ENCODE data around the gene CCDC86. TPM values are rescaled to one million over a fixed set of nuclear protein-coding genes. Genes with fewer than 3 reads are reported as not detected.

CCDC86 gene
- polyA plus RNA-seq, 2 of the 4 experiments (the other 2 are of a cell fraction): 42.8 to 71.1 TPM

DNA sequence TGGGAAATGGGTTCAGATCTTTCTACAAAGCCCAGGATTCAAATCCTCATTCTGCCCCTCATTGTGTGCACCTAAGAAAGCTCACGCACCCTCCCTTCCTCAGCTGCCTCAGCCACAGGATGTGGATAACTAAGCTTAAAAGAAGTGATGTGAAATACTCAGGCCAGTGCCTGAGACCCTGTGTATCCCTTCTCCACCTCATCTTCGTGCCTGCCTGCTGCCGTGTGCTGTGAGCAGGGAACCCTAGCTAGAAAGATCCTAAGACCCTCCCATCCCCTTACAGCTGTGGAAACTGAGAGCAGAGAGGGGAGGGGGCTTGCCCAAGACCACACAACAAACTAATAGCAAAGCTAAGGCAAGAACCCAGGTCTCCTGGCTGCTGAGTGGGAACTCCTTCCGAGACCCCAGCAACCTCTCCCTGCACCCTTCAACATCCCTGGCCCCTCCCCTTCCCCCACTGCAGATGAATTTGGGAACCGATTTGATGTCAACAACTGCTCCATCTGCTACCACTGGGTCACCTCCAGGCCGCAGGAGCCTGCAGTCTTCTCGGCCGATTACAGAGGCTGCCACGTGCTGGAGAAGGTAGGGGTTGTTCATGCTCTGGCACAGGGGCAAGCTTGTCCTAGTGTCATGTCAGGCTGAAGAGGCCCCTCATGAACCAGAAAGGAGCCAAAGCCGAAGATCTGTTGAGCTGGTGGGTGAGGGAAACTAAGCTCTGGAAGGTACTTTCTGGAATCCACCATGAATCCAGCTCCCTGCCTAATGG lies 27.0 kb downstream of the CCDC86 start:
- Histone ChIP-seq H3K27ac (no peak overlapping the region), H3K4me3 (no peak overlapping the region), H3K4me1 (peaks cover 22% of the 10 kb centered on the region), H3K9me3 (no peaks in the 10 kb centered on the region), H3K4me2 (no peak overlapping the region)
- ATAC-seq (no peak), DNase-seq (ENCODE audit: low read depth in 1 of 2, low spot score in 1 of 2) (no peak), FAIRE-seq (no peak)
- no peak for TF ChIP-seq FOSL2 (IDR thresholded peaks at IDR 0.05)
- no peak for TF ChIP-seq FOSL2 (CRISPR knock-in tag; IDR thresholded peaks at IDR 0.05)
- TF ChIP-seq CHD2 (IDR thresholded peaks at IDR 0.05; ENCODE audit: low read length, partially characterized antibody): no peak
- TF ChIP-seq ZFP36 (IDR thresholded peaks at IDR 0.05; ENCODE audit: borderline replicate concordance, partially characterized antibody): no peak
- TF ChIP-seq CBX8 (IDR thresholded peaks at IDR 0.05): no peak
- no peak for TF ChIP-seq BHLHE40 (IDR thresholded peaks at IDR 0.05; ENCODE audit: low read depth, low read length)
- TF ChIP-seq, protein P1, sequence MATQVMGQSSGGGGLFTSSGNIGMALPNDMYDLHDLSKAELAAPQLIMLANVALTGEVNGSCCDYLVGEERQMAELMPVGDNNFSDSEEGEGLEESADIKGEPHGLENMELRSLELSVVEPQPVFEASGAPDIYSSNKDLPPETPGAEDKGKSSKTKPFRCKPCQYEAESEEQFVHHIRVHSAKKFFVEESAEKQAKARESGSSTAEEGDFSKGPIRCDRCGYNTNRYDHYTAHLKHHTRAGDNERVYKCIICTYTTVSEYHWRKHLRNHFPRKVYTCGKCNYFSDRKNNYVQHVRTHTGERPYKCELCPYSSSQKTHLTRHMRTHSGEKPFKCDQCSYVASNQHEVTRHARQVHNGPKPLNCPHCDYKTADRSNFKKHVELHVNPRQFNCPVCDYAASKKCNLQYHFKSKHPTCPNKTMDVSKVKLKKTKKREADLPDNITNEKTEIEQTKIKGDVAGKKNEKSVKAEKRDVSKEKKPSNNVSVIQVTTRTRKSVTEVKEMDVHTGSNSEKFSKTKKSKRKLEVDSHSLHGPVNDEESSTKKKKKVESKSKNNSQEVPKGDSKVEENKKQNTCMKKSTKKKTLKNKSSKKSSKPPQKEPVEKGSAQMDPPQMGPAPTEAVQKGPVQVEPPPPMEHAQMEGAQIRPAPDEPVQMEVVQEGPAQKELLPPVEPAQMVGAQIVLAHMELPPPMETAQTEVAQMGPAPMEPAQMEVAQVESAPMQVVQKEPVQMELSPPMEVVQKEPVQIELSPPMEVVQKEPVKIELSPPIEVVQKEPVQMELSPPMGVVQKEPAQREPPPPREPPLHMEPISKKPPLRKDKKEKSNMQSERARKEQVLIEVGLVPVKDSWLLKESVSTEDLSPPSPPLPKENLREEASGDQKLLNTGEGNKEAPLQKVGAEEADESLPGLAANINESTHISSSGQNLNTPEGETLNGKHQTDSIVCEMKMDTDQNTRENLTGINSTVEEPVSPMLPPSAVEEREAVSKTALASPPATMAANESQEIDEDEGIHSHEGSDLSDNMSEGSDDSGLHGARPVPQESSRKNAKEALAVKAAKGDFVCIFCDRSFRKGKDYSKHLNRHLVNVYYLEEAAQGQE (IDR thresholded peaks at IDR 0.05): no peak
- no peak for TF ChIP-seq RFX5 (IDR thresholded peaks at IDR 0.05)
- no peak for TF ChIP-seq CHD4 (IDR thresholded peaks at IDR 0.05; ENCODE audit: borderline replicate concordance)
- no peak for TF ChIP-seq HDAC2 (IDR thresholded peaks at IDR 0.05)
- TF ChIP-seq NPAS2 (CRISPR knock-in tag; IDR thresholded peaks at IDR 0.05; ENCODE audit: borderline replicate concordance): no peak
- ChIA-PET CTCF (interaction anchor here (1.7 to 12.3 kb wide), 5 partner anchors 18 to 93 kb away, joined by 7 to 79 read pairs (median 15); no protein-coding TSS in a partner anchor), POLR2A (no interaction called here)
- whole genome bisulfite sequencing (ENCODE audit: missing lambda C conversion rate): 66% methylated on average over 10 of the region's 10 CpGs

DNA sequence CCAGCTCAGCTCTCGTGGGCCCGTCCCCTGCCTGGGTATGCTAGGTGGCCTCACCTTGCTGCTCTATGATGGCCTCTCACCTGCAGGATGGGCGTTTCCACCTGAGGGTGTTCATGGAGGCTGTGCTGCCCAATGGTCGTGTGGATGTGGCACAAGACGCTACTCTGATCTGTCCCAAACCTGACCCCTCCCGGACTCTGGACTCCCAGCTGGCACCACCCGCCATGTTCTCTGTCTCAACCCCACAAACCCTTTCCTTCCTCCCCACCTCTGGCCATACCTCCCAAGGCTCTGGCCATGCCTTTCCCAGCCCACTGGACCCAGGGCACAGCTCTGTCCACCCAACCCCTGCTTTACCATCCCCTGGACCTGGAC lies 27.5 kb downstream of the CCDC86 start:
- TF ChIP-seq SREBF2 (IDR thresholded peaks at IDR 0.05) (no peak), NFE2L2 (conservative IDR thresholded peaks at IDR 0.05; ENCODE audit: low read length) (no peak), KDM1A (IDR thresholded peaks at IDR 0.05; ENCODE audit: low read depth) (no peak), HOXB13 (CRISPR knock-in tag; IDR thresholded peaks at IDR 0.05; ENCODE audit: low read depth) (no peak), PHF8 (IDR thresholded peaks at IDR 0.05; ENCODE audit: borderline replicate concordance, low read depth) (no peak), FOSB (CRISPR knock-in tag; IDR thresholded peaks at IDR 0.05) (no peak), HOXB5 (CRISPR knock-in tag; IDR thresholded peaks at IDR 0.05) (no peak), CEBPB (IDR thresholded peaks at IDR 0.05) (no peak), JUN (IDR thresholded peaks at IDR 0.05) (no peak), EHMT2 (IDR thresholded peaks at IDR 0.05; ENCODE audit: low read depth) (no peak), CBX8 (IDR thresholded peaks at IDR 0.05) (no peak), RARB (CRISPR knock-in tag; IDR thresholded peaks at IDR 0.05) (no peak)
- TF ChIP-seq, protein P2, sequence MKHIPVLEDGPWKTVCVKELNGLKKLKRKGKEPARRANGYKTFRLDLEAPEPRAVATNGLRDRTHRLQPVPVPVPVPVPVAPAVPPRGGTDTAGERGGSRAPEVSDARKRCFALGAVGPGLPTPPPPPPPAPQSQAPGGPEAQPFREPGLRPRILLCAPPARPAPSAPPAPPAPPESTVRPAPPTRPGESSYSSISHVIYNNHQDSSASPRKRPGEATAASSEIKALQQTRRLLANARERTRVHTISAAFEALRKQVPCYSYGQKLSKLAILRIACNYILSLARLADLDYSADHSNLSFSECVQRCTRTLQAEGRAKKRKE (CRISPR knock-in tag; IDR thresholded peaks at IDR 0.05; ENCODE audit: low read depth): no peak
- no peak for ATAC-seq

More for the DNA sequence above, 27.5 kb downstream of the CCDC86 start:
- WGBS (ENCODE audit: missing lambda C conversion rate): 77% methylated on average over 7 of the region's 7 CpGs
- Histone ChIP-seq H3K4me1 (peaks cover 22% of the 10 kb centered on the region), H3K27ac (no peak overlapping the region), H3K4me2 (no peak overlapping the region), H3K9me3 (no peaks in the 10 kb centered on the region), H3K4me3 (no peak overlapping the region)
- DNase-seq (ENCODE audit: low read depth in 1 of 2, low spot score in 1 of 2) (no peak), FAIRE-seq (no peak)
- ChIA-PET CTCF (interaction anchor here (2.6 to 12.3 kb wide), 4 partner anchors 19 to 94 kb away, joined by 12 to 79 read pairs (median 16); no protein-coding TSS in a partner anchor), POLR2A (no interaction called here)
